GM10248 (cell line): Measurements from ENCODE around the gene PANX1.

Experiments used
- CTCF ChIA-PET: fragments of 300-600 bp; sonication (Branson Sonifier 250); formaldehyde crosslinking; extraction: SDS; loops from one replicate; lab custom pipeline; 2021; ENCODE audit warnings: antibody characterized with exemption; lab: Yijun Ruan, JAX
- POLR2A ChIA-PET: fragments of 350-650 bp; sonication (Branson Sonifier 250); formaldehyde crosslinking; extraction: SDS; loops from one replicate; lab custom pipeline; 2020; ENCODE audit warnings: antibody characterized with exemption; lab: Yijun Ruan, JAX
- DNase-seq: peaks from one replicate; pipeline ENCODE4 v3.0.0; 2012; ENCODE audit errors: extremely low spot score
- TF ChIP-seq, protein P1 (sequence below): IDR thresholded peaks from 2 replicates; pipeline ENCODE4 v1.5.1; 2012; ENCODE audit warnings: mild to moderate bottlenecking, low read depth; ENCODE audit errors: extremely low read depth, missing control alignments, control extremely low read depth

PANX1 gene

DNA sequence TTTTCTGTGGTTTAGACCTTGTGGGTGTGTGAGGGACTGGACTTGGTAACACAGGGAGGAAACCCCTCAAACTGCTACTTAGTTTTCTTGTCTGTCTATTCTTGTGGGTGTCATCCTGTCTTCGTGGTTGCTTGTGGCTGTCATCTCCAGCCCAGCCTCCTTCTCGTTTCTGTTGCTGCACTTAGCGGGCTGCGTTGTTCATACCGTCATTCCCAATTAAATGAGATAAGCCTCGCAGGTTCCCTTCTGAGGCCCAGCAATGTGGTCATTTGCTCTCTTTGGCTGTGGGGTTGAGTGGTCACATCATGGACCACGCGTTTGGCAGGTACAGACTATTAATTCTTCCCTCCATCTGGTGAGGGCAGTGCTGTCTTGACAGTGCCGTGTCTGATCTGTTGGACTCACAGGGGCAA, 18.8 kb downstream of the PANX1 start:
- POLR2A ChIA-PET: no interaction called here
- TF ChIP-seq, protein P1, sequence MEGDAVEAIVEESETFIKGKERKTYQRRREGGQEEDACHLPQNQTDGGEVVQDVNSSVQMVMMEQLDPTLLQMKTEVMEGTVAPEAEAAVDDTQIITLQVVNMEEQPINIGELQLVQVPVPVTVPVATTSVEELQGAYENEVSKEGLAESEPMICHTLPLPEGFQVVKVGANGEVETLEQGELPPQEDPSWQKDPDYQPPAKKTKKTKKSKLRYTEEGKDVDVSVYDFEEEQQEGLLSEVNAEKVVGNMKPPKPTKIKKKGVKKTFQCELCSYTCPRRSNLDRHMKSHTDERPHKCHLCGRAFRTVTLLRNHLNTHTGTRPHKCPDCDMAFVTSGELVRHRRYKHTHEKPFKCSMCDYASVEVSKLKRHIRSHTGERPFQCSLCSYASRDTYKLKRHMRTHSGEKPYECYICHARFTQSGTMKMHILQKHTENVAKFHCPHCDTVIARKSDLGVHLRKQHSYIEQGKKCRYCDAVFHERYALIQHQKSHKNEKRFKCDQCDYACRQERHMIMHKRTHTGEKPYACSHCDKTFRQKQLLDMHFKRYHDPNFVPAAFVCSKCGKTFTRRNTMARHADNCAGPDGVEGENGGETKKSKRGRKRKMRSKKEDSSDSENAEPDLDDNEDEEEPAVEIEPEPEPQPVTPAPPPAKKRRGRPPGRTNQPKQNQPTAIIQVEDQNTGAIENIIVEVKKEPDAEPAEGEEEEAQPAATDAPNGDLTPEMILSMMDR: no peak
- no peak for DNase-seq
- CTCF ChIA-PET: no interaction called here

DNA sequence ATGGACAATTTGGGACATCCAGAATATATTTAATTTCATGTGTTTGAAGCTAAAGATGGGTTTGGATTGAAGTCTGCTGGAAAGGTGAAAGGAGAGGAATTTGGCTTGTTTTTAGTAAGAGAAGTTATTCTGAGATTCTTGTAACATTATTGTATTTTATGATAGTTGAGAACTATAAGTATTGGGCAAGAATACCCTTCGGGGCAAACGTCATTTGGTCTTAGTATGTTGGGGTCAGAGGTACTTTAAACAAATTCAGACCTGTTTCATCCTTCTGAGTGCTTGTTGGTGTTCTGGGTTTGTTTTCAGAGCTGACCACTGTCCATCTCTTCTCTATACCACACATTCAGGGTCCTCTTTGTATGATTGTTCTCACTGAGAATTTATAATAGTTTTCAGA, 19.5 kb downstream of the PANX1 start:
- CTCF ChIA-PET: no interaction called here
- TF ChIP-seq, protein P1: no peak
- DNase-seq: no peak
- POLR2A ChIA-PET: no interaction called here

DNA sequence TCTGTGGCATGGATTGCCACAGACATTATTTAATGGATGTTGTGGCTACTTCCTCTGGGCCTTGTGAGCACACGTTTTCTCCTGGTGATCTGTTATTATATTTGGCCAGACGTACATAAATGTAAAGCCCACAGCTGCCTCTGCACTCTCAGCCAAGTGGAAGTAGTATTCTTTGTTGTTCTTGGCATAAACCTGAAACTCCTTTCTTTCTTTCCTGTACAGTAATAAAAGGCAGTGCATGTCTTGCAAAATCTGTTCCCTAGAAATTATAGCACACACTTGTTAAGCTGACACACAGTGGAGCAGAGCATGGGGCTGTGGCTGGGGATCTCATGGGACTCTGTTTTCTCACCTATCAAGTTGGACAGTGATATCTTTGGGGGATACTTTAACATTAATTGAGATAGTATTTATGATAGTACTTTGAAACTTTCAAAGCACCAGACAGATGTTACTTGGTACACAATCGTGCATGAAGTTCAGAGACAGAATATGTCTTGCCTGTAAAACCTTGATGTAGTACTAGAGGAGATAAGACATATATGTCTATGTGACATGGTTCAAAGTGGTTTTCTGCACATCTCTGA, 20.9 kb downstream of the PANX1 start:
- TF ChIP-seq, protein P1: no peak
- CTCF ChIA-PET: interaction anchor here (0.8 to 2.9 kb wide), 2 partner anchors 21 to 355 kb away, joined by 3 to 10 read pairs; no protein-coding TSS in a partner anchor
- POLR2A ChIA-PET: no interaction called here
- DNase-seq: no peak

DNA sequence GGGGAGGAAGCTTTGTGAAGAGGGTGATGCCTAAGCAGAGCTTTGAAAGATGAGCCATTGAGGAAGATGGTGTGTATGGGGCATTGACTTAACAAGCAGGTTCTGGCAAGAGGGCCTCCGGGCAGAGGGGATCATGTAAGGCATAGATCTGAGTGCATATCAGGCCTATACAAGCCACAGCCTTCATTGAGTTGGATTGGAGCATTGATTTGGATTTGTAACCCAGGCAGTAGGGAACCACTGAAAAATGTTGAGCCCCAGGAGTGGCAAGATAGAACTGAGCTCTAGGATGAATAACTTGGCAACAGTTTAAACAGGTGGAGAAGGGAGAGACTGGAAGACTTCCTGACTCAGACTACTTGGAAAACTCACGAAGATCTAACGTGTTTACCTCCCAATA, 21.4 kb downstream of the PANX1 start:
- ChIA-PET CTCF (interaction anchor here (0.8 to 2.9 kb wide), 4 partner anchors 15 to 355 kb away, joined by 3 to 10 read pairs (median 4); no protein-coding TSS in a partner anchor), POLR2A (no interaction called here)
- no peak for DNase-seq
- TF ChIP-seq, protein P1: no peak

- DNase-seq: no peak
- ChIA-PET POLR2A (no interaction called here), CTCF (interaction anchor here (1.1 to 2.9 kb wide), 4 partner anchors 9 to 21 kb away, joined by 3 to 10 read pairs (median 4); no protein-coding TSS in a partner anchor)
- TF ChIP-seq, protein P1: no peak
Measured at GRCh38 chr11:94150704-94151685, 22.4 kb downstream of the PANX1 start.

DNA sequence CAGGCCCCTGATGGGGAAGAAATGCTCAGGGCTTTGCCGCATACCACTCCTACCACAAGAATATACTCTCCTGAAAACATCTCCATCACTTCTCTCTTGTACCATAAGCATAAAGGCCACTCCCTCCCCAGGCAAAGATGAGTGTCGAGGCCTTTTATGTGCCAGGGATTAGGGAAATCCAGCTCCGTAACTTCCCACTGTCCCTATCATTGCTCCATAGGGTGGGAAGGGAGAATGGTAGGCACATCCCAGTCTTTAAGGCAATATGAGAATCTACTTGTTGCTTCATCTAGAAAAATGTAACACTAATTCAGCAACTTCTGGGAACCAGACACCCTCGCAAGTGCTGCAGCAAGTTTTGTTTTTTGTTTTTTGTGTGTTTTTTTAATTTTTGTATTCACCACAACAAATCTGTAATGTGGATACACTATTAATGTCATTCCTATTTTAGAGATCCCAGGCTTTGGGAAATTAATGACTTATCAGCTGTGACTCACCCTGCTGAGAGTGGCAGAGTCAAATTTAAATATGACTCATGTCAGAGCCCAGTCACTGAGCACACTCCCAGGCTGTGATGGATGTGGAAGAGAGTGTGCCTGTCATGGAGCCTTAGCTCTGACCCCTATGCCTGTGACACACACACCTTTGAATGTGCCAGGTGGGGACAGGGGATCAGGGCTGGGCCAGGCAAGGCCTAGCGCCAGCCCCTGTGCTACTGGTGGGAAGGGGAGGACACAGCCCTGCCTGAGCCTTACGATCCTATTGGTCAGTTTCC, 23.4 kb downstream of the PANX1 start:
- CTCF ChIA-PET: interaction anchor here (2.9 kb wide), 1 partner anchor 19 kb away, joined by 10 read pairs; no protein-coding TSS in a partner anchor
- TF ChIP-seq, protein P1: no peak
- no peak for DNase-seq
- POLR2A ChIA-PET: no interaction called here
